ENCODE data around the gene DRC1. TPM values are rescaled to one million over a fixed set of nuclear protein-coding genes. Genes with fewer than 3 reads are reported as not detected.
A peak's percentile ranks its signal among the peaks of the same experiment; 100 is the strongest.

Gene DRC1
- polyA plus RNA-seq, 4 donors, result 0.09 to 0.18 TPM; not detected in 2

GRCh38 chr2:26486789-26487188, 85.1 kb downstream of the DRC1 start:
- Histone ChIP-seq H3K4me3 (ENCODE audit: low read depth in 1 of 3, low read length in 3 of 3) (no peak overlapping the region), H3K27ac (ENCODE audit: low read depth in 1 of 3, low read length in 2 of 3) (no peak overlapping the region), H3K36me3 (ENCODE audit: control insufficient read depth in 3 of 3, insufficient read depth in 2 of 3, low read depth in 1 of 3, low read length in 3 of 3) (no peaks in the 10 kb centered on the region), H3K4me1 (ENCODE audit: control insufficient read depth in 3 of 3, insufficient read depth in 2 of 3, low read depth in 1 of 3, low read length in 2 of 3) (peaks cover 0 to 16% (median 0%) of the 10 kb centered on the region in 3 donors), H3K9me3 (ENCODE audit: control insufficient read depth in 2 of 2, insufficient read depth in 1 of 2, low read depth in 1 of 2, low read length in 1 of 2) (no peaks in the 10 kb centered on the region), H3K27me3 (ENCODE audit: control insufficient read depth in 3 of 3, insufficient read depth in 3 of 3, low read length in 3 of 3) (no peaks in the 10 kb centered on the region)
- 85 to 89% (median 89%) methylated on average over 3 of the region's 3 CpGs for WGBS, 3 donors
- no peak for DNase-seq
- FAIRE-seq, result no peak

GRCh38 chr2:26487192-26487591, 85.5 kb downstream of the DRC1 start:
- H3K4me1 ChIP-seq (ENCODE audit: control insufficient read depth in 3 of 3, insufficient read depth in 2 of 3, low read depth in 1 of 3, low read length in 2 of 3), result peaks cover 0 to 14% (median 0%) of the 10 kb centered on the region in 3 donors
- H3K27ac ChIP-seq (ENCODE audit: low read depth in 1 of 3, low read length in 2 of 3), result no peak overlapping the region
- DNase-seq (no peak), FAIRE-seq (no peak)
- no peak overlapping the region for H3K4me3 ChIP-seq (ENCODE audit: low read depth in 1 of 3, low read length in 3 of 3)
- no peaks in the 10 kb centered on the region for H3K9me3 ChIP-seq (ENCODE audit: control insufficient read depth in 2 of 2, insufficient read depth in 1 of 2, low read depth in 1 of 2, low read length in 1 of 2)
- 70 to 76% (median 72%) methylated on average over 5 of the region's 5 CpGs for WGBS, 3 donors
- no peaks in the 10 kb centered on the region for H3K27me3 ChIP-seq (ENCODE audit: control insufficient read depth in 3 of 3, insufficient read depth in 3 of 3, low read length in 3 of 3)
- no peaks in the 10 kb centered on the region for H3K36me3 ChIP-seq (ENCODE audit: control insufficient read depth in 3 of 3, insufficient read depth in 2 of 3, low read depth in 1 of 3, low read length in 3 of 3)

DNA sequence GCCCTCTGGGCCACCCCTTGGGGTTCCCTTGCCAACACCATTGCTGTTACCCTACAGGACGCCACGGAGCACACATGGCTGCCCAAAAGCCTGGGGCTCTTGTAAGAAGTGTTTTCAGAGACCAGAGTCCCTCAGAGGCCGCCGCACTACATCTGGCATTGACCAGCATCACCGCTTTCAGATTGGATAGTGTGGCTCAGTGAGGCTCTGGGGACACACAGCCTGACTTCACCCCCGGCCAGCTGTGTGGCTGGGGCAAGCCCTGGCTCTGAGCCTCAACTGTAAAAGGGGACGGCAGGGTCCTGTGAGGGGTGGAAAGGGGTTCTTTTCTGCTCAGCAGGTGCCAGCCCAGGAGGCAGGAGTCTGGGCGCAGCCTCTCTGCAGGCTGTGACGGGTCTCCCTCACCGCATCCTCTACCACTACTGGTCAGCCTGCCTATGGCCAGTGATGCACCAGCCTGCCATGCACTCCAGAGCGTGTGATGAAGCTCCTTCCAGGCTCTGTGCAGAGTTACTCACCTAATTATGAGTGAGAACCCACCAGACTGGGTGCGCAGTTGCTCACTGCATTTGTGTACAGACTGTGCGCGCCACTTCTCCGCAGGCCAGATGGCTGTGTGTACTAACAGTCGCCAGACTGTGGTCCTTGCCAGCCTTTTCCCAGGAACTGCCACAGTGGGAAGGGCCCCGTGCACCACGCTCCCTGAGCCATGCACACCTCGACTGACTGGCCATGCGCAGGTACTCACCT, 86.9 kb downstream of the DRC1 start:
- FAIRE-seq, result no peak

DNA sequence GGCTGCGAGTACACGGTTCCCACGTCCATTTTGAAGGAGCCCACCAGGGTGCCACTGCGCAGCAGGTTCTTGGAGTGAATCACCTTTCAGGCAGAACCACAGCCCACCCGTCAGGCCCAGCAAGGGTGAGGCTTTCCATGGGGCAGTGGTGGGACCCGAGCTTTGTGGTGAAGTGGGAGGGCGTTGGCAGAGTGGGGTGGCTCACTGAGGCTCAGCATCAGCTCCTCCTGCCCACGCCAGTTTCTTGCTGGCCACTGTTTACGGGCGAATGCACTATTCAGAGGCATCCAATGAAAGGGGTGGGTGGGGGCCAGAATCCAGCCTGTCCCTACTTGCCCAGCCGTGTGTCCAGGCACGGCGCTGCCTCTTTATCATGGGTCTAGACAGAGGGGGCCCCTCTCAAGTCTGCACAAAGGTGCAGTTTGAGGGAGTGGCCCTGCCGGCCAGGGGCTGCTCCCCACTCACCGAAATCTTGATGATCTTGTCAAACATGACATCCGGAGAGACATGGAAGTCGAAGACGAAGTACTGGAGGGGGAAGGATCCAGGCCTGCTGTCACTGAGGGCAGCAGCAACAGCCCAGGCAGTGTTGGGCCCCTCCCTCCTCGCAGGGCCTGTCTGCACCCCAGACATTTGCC, 87.6 kb downstream of the DRC1 start:
- 86 to 88% (median 86%) methylated on average over 19 of the region's 19 CpGs for WGBS, 3 donors
- H3K9me3 ChIP-seq (ENCODE audit: control insufficient read depth in 2 of 2, insufficient read depth in 1 of 2, low read depth in 1 of 2, low read length in 1 of 2), result no peaks in the 10 kb centered on the region
- H3K4me3 ChIP-seq (ENCODE audit: low read depth in 1 of 3, low read length in 3 of 3), result no peak overlapping the region
- no peak for DNase-seq
- H3K27ac ChIP-seq (ENCODE audit: low read depth in 1 of 3, low read length in 2 of 3), result no peak overlapping the region
- no peaks in the 10 kb centered on the region for H3K36me3 ChIP-seq (ENCODE audit: control insufficient read depth in 3 of 3, insufficient read depth in 2 of 3, low read depth in 1 of 3, low read length in 3 of 3)
- peaks cover 0 to 3% (median 0%) of the 10 kb centered on the region in 3 donors for H3K4me1 ChIP-seq (ENCODE audit: control insufficient read depth in 3 of 3, insufficient read depth in 2 of 3, low read depth in 1 of 3, low read length in 2 of 3)
- no peak for FAIRE-seq
- no peaks in the 10 kb centered on the region for H3K27me3 ChIP-seq (ENCODE audit: control insufficient read depth in 3 of 3, insufficient read depth in 3 of 3, low read length in 3 of 3)

More for the DNA sequence above, 86.9 kb downstream of the DRC1 start:
- Histone ChIP-seq H3K9me3 (ENCODE audit: control insufficient read depth in 2 of 2, insufficient read depth in 1 of 2, low read depth in 1 of 2, low read length in 1 of 2) (no peaks in the 10 kb centered on the region), H3K27ac (ENCODE audit: low read depth in 1 of 3, low read length in 2 of 3) (no peak overlapping the region), H3K36me3 (ENCODE audit: control insufficient read depth in 3 of 3, insufficient read depth in 2 of 3, low read depth in 1 of 3, low read length in 3 of 3) (no peaks in the 10 kb centered on the region), H3K27me3 (ENCODE audit: control insufficient read depth in 3 of 3, insufficient read depth in 3 of 3, low read length in 3 of 3) (no peaks in the 10 kb centered on the region), H3K4me1 (ENCODE audit: control insufficient read depth in 3 of 3, insufficient read depth in 2 of 3, low read depth in 1 of 3, low read length in 2 of 3) (peaks cover 0 to 6% (median 0%) of the 10 kb centered on the region in 3 donors), H3K4me3 (ENCODE audit: low read depth in 1 of 3, low read length in 3 of 3) (no peak overlapping the region)
- DNase-seq, result no peak
- WGBS, 3 donors, result 89 to 94% (median 91%) methylated on average over 20 of the region's 20 CpGs

GRCh38 chr2:26491563-26492167, 89.9 kb downstream of the DRC1 start:
- 29 to 74% (median 36%) methylated on average over 8 of the region's 8 CpGs for WGBS, 3 donors
- H3K36me3 ChIP-seq (ENCODE audit: control insufficient read depth in 3 of 3, insufficient read depth in 2 of 3, low read depth in 1 of 3, low read length in 3 of 3), result no peaks in the 10 kb centered on the region
- FAIRE-seq, result no peak
- no peaks in the 10 kb centered on the region for H3K4me1 ChIP-seq (ENCODE audit: control insufficient read depth in 3 of 3, insufficient read depth in 2 of 3, low read depth in 1 of 3, low read length in 2 of 3)
- H3K27me3 ChIP-seq (ENCODE audit: control insufficient read depth in 3 of 3, insufficient read depth in 3 of 3, low read length in 3 of 3), result no peaks in the 10 kb centered on the region
- no peak overlapping the region for H3K27ac ChIP-seq (ENCODE audit: low read depth in 1 of 3, low read length in 2 of 3)
- H3K4me3 ChIP-seq (ENCODE audit: low read depth in 1 of 3, low read length in 3 of 3), result no peak overlapping the region
- H3K9me3 ChIP-seq (ENCODE audit: control insufficient read depth in 2 of 2, insufficient read depth in 1 of 2, low read depth in 1 of 2, low read length in 1 of 2), result no peaks in the 10 kb centered on the region
- peak in 1 of 2 donors; percentile 67 for DNase-seq

DNA sequence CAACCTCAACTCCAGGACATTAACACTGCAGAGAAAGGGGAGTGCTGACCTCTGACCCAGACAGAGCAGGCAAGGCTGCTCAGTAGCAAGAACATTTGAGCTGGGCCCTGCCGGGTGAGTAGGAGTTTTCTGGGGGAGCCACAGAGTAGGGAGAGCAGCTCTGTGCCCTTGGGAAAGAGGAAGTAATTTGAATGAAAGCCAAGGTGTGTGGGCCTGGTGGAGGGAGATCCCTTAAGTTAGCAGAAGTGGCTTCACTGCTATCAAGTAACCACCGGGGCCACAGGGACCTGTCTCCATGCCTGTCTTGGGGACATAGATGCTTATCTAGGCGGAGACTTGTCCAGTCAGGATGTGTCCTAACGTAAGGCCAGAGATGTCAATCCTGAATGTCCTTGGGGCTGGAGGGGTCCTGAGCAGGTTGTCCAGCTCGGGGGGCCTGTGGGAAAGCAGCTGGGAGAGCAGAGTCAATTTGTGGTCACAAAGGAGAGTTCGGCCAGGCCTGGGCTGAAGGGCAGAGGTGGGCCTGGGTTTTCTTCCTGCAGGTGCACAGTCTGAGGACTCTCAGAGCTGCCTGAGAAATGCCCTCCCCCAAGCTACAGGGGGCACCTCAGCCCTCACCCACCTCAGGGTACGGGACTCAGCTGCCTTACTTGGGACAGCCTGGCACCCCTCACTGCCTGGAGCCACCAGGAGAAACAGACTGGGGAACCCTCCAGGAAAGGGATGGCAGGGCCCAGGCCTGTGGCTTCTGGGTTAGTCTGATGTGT, 91.2 kb downstream of the DRC1 start:
- no peak overlapping the region for H3K27ac ChIP-seq (ENCODE audit: low read depth in 1 of 3, low read length in 2 of 3)
- no peak overlapping the region for H3K4me3 ChIP-seq (ENCODE audit: low read depth in 1 of 3, low read length in 3 of 3)
- WGBS, 3 donors, result 79 to 87% (median 86%) methylated on average over 7 of the region's 7 CpGs
- H3K4me1 ChIP-seq (ENCODE audit: control insufficient read depth in 3 of 3, insufficient read depth in 2 of 3, low read depth in 1 of 3, low read length in 2 of 3), result no peaks in the 10 kb centered on the region
- H3K9me3 ChIP-seq (ENCODE audit: control insufficient read depth in 2 of 2, insufficient read depth in 1 of 2, low read depth in 1 of 2, low read length in 1 of 2), result no peaks in the 10 kb centered on the region
- no peak for DNase-seq
- no peaks in the 10 kb centered on the region for H3K36me3 ChIP-seq (ENCODE audit: control insufficient read depth in 3 of 3, insufficient read depth in 2 of 3, low read depth in 1 of 3, low read length in 3 of 3)
- peaks cover 0 to under 1% (median 0%) of the 10 kb centered on the region in 3 donors for H3K27me3 ChIP-seq (ENCODE audit: control insufficient read depth in 3 of 3, insufficient read depth in 3 of 3, low read length in 3 of 3)
- no peak for FAIRE-seq

- Histone ChIP-seq H3K4me3 (ENCODE audit: low read depth in 1 of 3, low read length in 3 of 3) (no peak overlapping the region), H3K9me3 (ENCODE audit: control insufficient read depth in 2 of 2, insufficient read depth in 1 of 2, low read depth in 1 of 2, low read length in 1 of 2) (no peaks in the 10 kb centered on the region), H3K27me3 (ENCODE audit: control insufficient read depth in 3 of 3, insufficient read depth in 3 of 3, low read length in 3 of 3) (peaks cover 0 to 3% (median 0%) of the 10 kb centered on the region in 3 donors), H3K36me3 (ENCODE audit: control insufficient read depth in 3 of 3, insufficient read depth in 2 of 3, low read depth in 1 of 3, low read length in 3 of 3) (no peaks in the 10 kb centered on the region), H3K27ac (ENCODE audit: low read depth in 1 of 3, low read length in 2 of 3) (no peak overlapping the region), H3K4me1 (ENCODE audit: control insufficient read depth in 3 of 3, insufficient read depth in 2 of 3, low read depth in 1 of 3, low read length in 2 of 3) (no peaks in the 10 kb centered on the region)
- DNase-seq, result no peak
- FAIRE-seq, result no peak
- WGBS, 3 donors, result 78 to 92% (median 79%) methylated on average over 10 of the region's 10 CpGs
These were observed 91.8 kb downstream of the DRC1 start for GRCh38 chr2:26493566-26493965.

DNA sequence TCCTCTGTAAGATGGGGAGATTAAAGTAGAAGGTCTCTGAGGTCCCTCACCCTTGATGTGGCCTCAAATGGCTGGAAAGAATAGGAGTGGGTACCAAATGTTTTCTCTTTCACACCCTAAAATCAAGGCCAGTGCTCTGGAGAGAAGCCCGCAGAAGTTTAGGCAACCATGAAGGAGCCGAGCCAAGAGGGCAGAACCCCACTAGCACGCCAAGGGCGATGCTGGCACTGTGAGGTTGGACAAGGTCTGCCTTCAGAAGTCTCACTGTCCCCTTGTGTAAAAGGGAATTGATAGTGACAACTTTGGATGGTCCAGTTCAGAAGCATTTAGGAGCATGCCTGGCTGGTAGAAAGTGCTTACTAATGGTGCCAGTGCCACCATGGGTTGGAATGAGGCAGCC, 92.5 kb downstream of the DRC1 start:
- Histone ChIP-seq H3K4me3 (ENCODE audit: low read depth in 1 of 3, low read length in 3 of 3) (no peak overlapping the region), H3K4me1 (ENCODE audit: control insufficient read depth in 3 of 3, insufficient read depth in 2 of 3, low read depth in 1 of 3, low read length in 2 of 3) (no peaks in the 10 kb centered on the region), H3K9me3 (ENCODE audit: control insufficient read depth in 2 of 2, insufficient read depth in 1 of 2, low read depth in 1 of 2, low read length in 1 of 2) (no peaks in the 10 kb centered on the region), H3K27me3 (ENCODE audit: control insufficient read depth in 3 of 3, insufficient read depth in 3 of 3, low read length in 3 of 3) (peaks cover 0 to 5% (median 5%) of the 10 kb centered on the region in 3 donors), H3K27ac (ENCODE audit: low read depth in 1 of 3, low read length in 2 of 3) (no peak overlapping the region), H3K36me3 (ENCODE audit: control insufficient read depth in 3 of 3, insufficient read depth in 2 of 3, low read depth in 1 of 3, low read length in 3 of 3) (no peaks in the 10 kb centered on the region)
- WGBS, 3 donors, result 94 to 97% (median 96%) methylated on average over 4 of the region's 4 CpGs
- FAIRE-seq (no peak), DNase-seq (no peak)

Measured in small intestine (tissue), 7 donors.